Measurements from ENCODE around the gene VENTX.

Gene VENTX

GRCh38 chr10:133230387-133231195 is 7.1 kb upstream of the VENTX start:
- no peak for TF ChIP-seq TAF1 (IDR thresholded peaks at IDR 0.05; ENCODE audit: low read depth)
- TF ChIP-seq CREB1 (IDR thresholded peaks at IDR 0.05; ENCODE audit: low read depth): no peak
- TF ChIP-seq NFIC (IDR thresholded peaks at IDR 0.05): no peak
- TF ChIP-seq MAX (IDR thresholded peaks at IDR 0.05): no peak
- no peak for TF ChIP-seq RAD21 (IDR thresholded peaks at IDR 0.05; ENCODE audit: low read depth)
- TF ChIP-seq FOXM1 (IDR thresholded peaks at IDR 0.05; ENCODE audit: borderline replicate concordance, low read depth): no peak
- TF ChIP-seq EGR1 (IDR thresholded peaks at IDR 0.05): no peak

- TF ChIP-seq NFIC (IDR thresholded peaks at IDR 0.05): no peak
- TF ChIP-seq CEBPB (IDR thresholded peaks at IDR 0.05): no peak
- TF ChIP-seq TAF1 (IDR thresholded peaks at IDR 0.05; ENCODE audit: low read depth): no peak
- TF ChIP-seq CREB1 (IDR thresholded peaks at IDR 0.05; ENCODE audit: low read depth): no peak
- no peak for TF ChIP-seq EP300 (IDR thresholded peaks at IDR 0.05; ENCODE audit: borderline replicate concordance)
- TF ChIP-seq YY1 (IDR thresholded peaks at IDR 0.05; ENCODE audit: low read depth): no peak
- TF ChIP-seq ZBTB7A (IDR thresholded peaks at IDR 0.05; ENCODE audit: low read depth): no peak
- TF ChIP-seq FOXM1 (IDR thresholded peaks at IDR 0.05; ENCODE audit: borderline replicate concordance, low read depth): no peak
- TF ChIP-seq MAX (IDR thresholded peaks at IDR 0.05): no peak
- TF ChIP-seq EGR1 (IDR thresholded peaks at IDR 0.05): no peak
- no peak for TF ChIP-seq RAD21 (IDR thresholded peaks at IDR 0.05; ENCODE audit: low read depth)
- TF ChIP-seq, protein P1, sequence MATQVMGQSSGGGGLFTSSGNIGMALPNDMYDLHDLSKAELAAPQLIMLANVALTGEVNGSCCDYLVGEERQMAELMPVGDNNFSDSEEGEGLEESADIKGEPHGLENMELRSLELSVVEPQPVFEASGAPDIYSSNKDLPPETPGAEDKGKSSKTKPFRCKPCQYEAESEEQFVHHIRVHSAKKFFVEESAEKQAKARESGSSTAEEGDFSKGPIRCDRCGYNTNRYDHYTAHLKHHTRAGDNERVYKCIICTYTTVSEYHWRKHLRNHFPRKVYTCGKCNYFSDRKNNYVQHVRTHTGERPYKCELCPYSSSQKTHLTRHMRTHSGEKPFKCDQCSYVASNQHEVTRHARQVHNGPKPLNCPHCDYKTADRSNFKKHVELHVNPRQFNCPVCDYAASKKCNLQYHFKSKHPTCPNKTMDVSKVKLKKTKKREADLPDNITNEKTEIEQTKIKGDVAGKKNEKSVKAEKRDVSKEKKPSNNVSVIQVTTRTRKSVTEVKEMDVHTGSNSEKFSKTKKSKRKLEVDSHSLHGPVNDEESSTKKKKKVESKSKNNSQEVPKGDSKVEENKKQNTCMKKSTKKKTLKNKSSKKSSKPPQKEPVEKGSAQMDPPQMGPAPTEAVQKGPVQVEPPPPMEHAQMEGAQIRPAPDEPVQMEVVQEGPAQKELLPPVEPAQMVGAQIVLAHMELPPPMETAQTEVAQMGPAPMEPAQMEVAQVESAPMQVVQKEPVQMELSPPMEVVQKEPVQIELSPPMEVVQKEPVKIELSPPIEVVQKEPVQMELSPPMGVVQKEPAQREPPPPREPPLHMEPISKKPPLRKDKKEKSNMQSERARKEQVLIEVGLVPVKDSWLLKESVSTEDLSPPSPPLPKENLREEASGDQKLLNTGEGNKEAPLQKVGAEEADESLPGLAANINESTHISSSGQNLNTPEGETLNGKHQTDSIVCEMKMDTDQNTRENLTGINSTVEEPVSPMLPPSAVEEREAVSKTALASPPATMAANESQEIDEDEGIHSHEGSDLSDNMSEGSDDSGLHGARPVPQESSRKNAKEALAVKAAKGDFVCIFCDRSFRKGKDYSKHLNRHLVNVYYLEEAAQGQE (IDR thresholded peaks at IDR 0.05; ENCODE audit: low read depth): no peak
- TF ChIP-seq TEAD4 (IDR thresholded peaks at IDR 0.05): no peak
- TF ChIP-seq TCF12 (IDR thresholded peaks at IDR 0.05; ENCODE audit: low read depth): no peak
- TF ChIP-seq, protein P2, sequence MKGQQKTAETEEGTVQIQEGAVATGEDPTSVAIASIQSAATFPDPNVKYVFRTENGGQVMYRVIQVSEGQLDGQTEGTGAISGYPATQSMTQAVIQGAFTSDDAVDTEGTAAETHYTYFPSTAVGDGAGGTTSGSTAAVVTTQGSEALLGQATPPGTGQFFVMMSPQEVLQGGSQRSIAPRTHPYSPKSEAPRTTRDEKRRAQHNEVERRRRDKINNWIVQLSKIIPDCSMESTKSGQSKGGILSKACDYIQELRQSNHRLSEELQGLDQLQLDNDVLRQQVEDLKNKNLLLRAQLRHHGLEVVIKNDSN (IDR thresholded peaks at IDR 0.05): no peak
Observed at GRCh38 chr10:133231244-133231945, 6.3 kb upstream of the VENTX start.

- TF ChIP-seq MAX (IDR thresholded peaks at IDR 0.05) (no peak), FOXM1 (IDR thresholded peaks at IDR 0.05; ENCODE audit: borderline replicate concordance, low read depth) (no peak), EGR1 (IDR thresholded peaks at IDR 0.05) (no peak), EP300 (IDR thresholded peaks at IDR 0.05; ENCODE audit: borderline replicate concordance) (no peak)
- TF ChIP-seq, protein P1 (IDR thresholded peaks at IDR 0.05; ENCODE audit: low read depth): no peak
Observed at GRCh38 chr10:133231946-133232574, 5.6 kb upstream of the VENTX start.

GRCh38 chr10:133235265-133235855 is 2.3 kb upstream of the VENTX start:
- TF ChIP-seq, protein P2 (IDR thresholded peaks at IDR 0.05): no peak
- TF ChIP-seq YY1 (IDR thresholded peaks at IDR 0.05; ENCODE audit: low read depth) (no peak), CEBPB (IDR thresholded peaks at IDR 0.05) (no peak), CREB1 (IDR thresholded peaks at IDR 0.05; ENCODE audit: low read depth) (no peak), EP300 (IDR thresholded peaks at IDR 0.05; ENCODE audit: borderline replicate concordance) (no peak), TCF12 (IDR thresholded peaks at IDR 0.05; ENCODE audit: low read depth) (no peak), RAD21 (IDR thresholded peaks at IDR 0.05; ENCODE audit: low read depth) (no peak), FOXM1 (IDR thresholded peaks at IDR 0.05; ENCODE audit: borderline replicate concordance, low read depth) (no peak), MAX (IDR thresholded peaks at IDR 0.05) (no peak), ZBTB7A (IDR thresholded peaks at IDR 0.05; ENCODE audit: low read depth) (no peak), TEAD4 (IDR thresholded peaks at IDR 0.05) (no peak), EGR1 (IDR thresholded peaks at IDR 0.05) (no peak), TAF1 (IDR thresholded peaks at IDR 0.05; ENCODE audit: low read depth) (no peak)
- TF ChIP-seq, protein P1 (IDR thresholded peaks at IDR 0.05; ENCODE audit: low read depth): no peak

Data from Ishikawa (cell line).